Stomach (tissue), 9 donors: ENCODE data around the gene APP. TPM values are rescaled to one million over a fixed set of nuclear protein-coding genes. Genes with fewer than 3 reads are reported as not detected.

Experiments
- DNase-seq, 2 donors: peaks; one replicate each; pipeline versions ENCODE4 v3.0.0 to v3.0.0-alpha.2; 2013 to 2019
- H3K27ac ChIP-seq, 5 donors: fragments of 200-600 bp in 4 of 5; sonication (generic) in 4 of 5; one replicate each; pipeline ENCODE4 v1.5.1; 2013 to 2019; ENCODE audit warnings: mild to moderate bottlenecking in 1 of 5, moderate library complexity in 1 of 5
- H3K27me3 ChIP-seq, 3 donors: fragments of 200-600 bp; sonication (generic); one replicate each; pipeline ENCODE4 v1.5.1; 2017 to 2019; ENCODE audit warnings: mixed run types in 1 of 3
- H3K36me3 ChIP-seq, 4 donors: fragments of 200-600 bp; sonication (generic); 1 replicate in 3 of 4; 2 replicates in 1 of 4; pipeline ENCODE4 v1.5.1; 2016 to 2019
- H3K4me1 ChIP-seq, 4 donors: fragments of 200-600 bp; sonication (generic); one replicate each; pipeline ENCODE4 v1.5.1; 2016 to 2019
- H3K4me3 ChIP-seq, 4 donors: fragments of 200-600 bp; sonication (generic) in 3 of 4; one replicate each; pipeline ENCODE4 v1.5.1; 2016 to 2019; ENCODE audit warnings: mild to moderate bottlenecking in 1 of 4
- H3K9me3 ChIP-seq, 4 donors: fragments of 200-600 bp; sonication (generic); one replicate each; pipeline ENCODE4 v1.5.1; 2016 to 2019
- CTCF ChIP-seq, 7 experiments: fragments of 450-650 bp in 4 of 7; fragments of 200-600 bp in 3 of 7; sonication (generic) in 3 of 7; IDR thresholded peaks; one replicate each; pipeline ENCODE4 v1.5.1; 2016 to 2019; ENCODE audit warnings: antibody characterized with exemption in 7 of 7, control low read depth in 2 of 7, mild to moderate bottlenecking in 1 of 7
- EP300 ChIP-seq: sonication (generic); formaldehyde crosslinking; IDR thresholded peaks from one replicate; pipeline ENCODE4 v1.6.1; 2017; ENCODE audit warnings: antibody characterized with exemption
- POLR2A ChIP-seq, 4 donors: fragments of 450-650 bp; IDR thresholded peaks; one replicate each; pipeline ENCODE4 v1.6.1; 2016; ENCODE audit warnings: antibody characterized with exemption in 4 of 4, control low read depth in 2 of 4, mild to moderate bottlenecking in 1 of 4, moderate library complexity in 1 of 4
- POLR2AphosphoS5 ChIP-seq, 3 donors: sonication (generic); formaldehyde crosslinking; IDR thresholded peaks; one replicate each; pipeline ENCODE4 v1.6.1; 2016; ENCODE audit warnings: antibody characterized with exemption in 3 of 3
- WGBS, 5 donors: extraction: QIAGEN DNeasy Blood & Tissue Kit in 3 of 5; methylation state at CpG; one replicate each; pipeline versions ENCODE4 v1.1.5 to v1.1.7; 2013 to 2018; 5-methylcytosine and 5-hydroxymethylcytosine counted together
- intact Hi-C: fragments of 100-400 bp; cut with DNase I; formaldehyde crosslinking; loops from one replicate; pipeline ENCODE4 v1.15.1; 2023; ENCODE audit warnings: low total_unique reads
- polyA plus RNA-seq, 3 donors: library from polyadenylated mRNA; stranded (reverse); fragments of 200-250 nt; gene quantifications; one replicate each; pipeline ENCODE4 v1.2.3, GENCODE V29; 2013
- total RNA-seq, 5 donors: library from RNA; depleted of rRNA; stranded (reverse); fragments of >200 nt; gene quantifications; one replicate each; pipeline versions ENCODE4 v1.1.0 to v1.2.3, GENCODE V29; 2014 to 2016
- donor health status: healthy with polysubstance abuse.
- donor health status: Bipolar disorder and iron deficiency.
- donor health status: healthy.

Gene APP
- total and polyA plus RNA-seq, 8 donors, result 41.2 to 408 (median 200) TPM

GRCh38 chr21:25952306-25952705 lies 218.3 kb downstream of the APP start:
- no peaks in the 10 kb centered on the region for H3K9me3 ChIP-seq
- TF ChIP-seq EP300 (no peak), POLR2AphosphoS5 (IDR thresholded peaks at IDR 0.05) (no peak), CTCF (IDR thresholded peaks at IDR 0.05) (no peak), POLR2A (IDR thresholded peaks at IDR 0.05) (no peak)
- no peak for DNase-seq
- peaks cover 5 to 38% (median 33%) of the 10 kb centered on the region in 4 donors for H3K36me3 ChIP-seq
- H3K27me3 ChIP-seq, result no peaks in the 10 kb centered on the region
- no peak overlapping the region for H3K4me3 ChIP-seq
- peaks cover 0 to 9% (median 2%) of the 10 kb centered on the region in 4 donors for H3K4me1 ChIP-seq
- no peak overlapping the region for H3K27ac ChIP-seq
- 71 to 95% (median 85%) methylated on average over 1 of the region's 1 CpG for WGBS, 5 donors
- intact Hi-C loops, result no loop called here

- Histone ChIP-seq H3K27me3 (no peaks in the 10 kb centered on the region), H3K27ac (no peak overlapping the region), H3K4me3 (no peak overlapping the region), H3K9me3 (peaks cover 0 to 4% (median 2%) of the 10 kb centered on the region in 4 donors), H3K4me1 (peaks cover 0 to 9% (median 2%) of the 10 kb centered on the region in 4 donors), H3K36me3 (peaks cover 5 to 38% (median 34%) of the 10 kb centered on the region in 4 donors)
- intact Hi-C loops, result no loop called here
- no peak for TF ChIP-seq EP300
- no peak for TF ChIP-seq POLR2A (IDR thresholded peaks at IDR 0.05)
- TF ChIP-seq CTCF (IDR thresholded peaks at IDR 0.05), result no peak
- no peak for TF ChIP-seq POLR2AphosphoS5 (IDR thresholded peaks at IDR 0.05)
- WGBS, 5 donors, result 0% methylated on average over 1 of the region's 1 CpG
- no peak for DNase-seq
Measured at GRCh38 chr21:25949701-25950100, 220.9 kb downstream of the APP start.

GRCh38 chr21:25944672-25945213 lies 225.8 kb downstream of the APP start:
- no peaks in the 10 kb centered on the region for H3K27me3 ChIP-seq
- TF ChIP-seq EP300 (no peak), POLR2AphosphoS5 (IDR thresholded peaks at IDR 0.05) (no peak), POLR2A (IDR thresholded peaks at IDR 0.05) (no peak), CTCF (IDR thresholded peaks at IDR 0.05) (no peak)
- intact Hi-C loops, result no loop called here
- 71 to 82% (median 77%) methylated on average over 3 of the region's 3 CpGs for WGBS, 5 donors
- H3K27ac ChIP-seq, result peak overlapping the region in 1 of 5 donors; percentile 1
- no peak overlapping the region for H3K4me3 ChIP-seq
- no peak for DNase-seq
- H3K9me3 ChIP-seq, result peaks cover 0 to 4% (median 2%) of the 10 kb centered on the region in 4 donors
- peaks cover 0 to 11% (median 8%) of the 10 kb centered on the region in 4 donors for H3K36me3 ChIP-seq
- peaks cover 0 to 21% (median 9%) of the 10 kb centered on the region in 4 donors for H3K4me1 ChIP-seq

GRCh38 chr21:25944082-25944481 lies 226.5 kb downstream of the APP start:
- Histone ChIP-seq H3K4me1 (peaks cover under 1 to 24% (median 12%) of the 10 kb centered on the region in 4 donors), H3K27me3 (no peaks in the 10 kb centered on the region), H3K36me3 (peaks cover 0 to 11% (median 8%) of the 10 kb centered on the region in 4 donors), H3K9me3 (peaks cover 0 to 4% (median 2%) of the 10 kb centered on the region in 4 donors), H3K4me3 (no peak overlapping the region), H3K27ac (peak overlapping the region in 1 of 5 donors; percentile 1)
- TF ChIP-seq EP300 (no peak), POLR2AphosphoS5 (IDR thresholded peaks at IDR 0.05) (no peak), POLR2A (IDR thresholded peaks at IDR 0.05) (no peak), CTCF (IDR thresholded peaks at IDR 0.05) (no peak)
- intact Hi-C loops, result no loop called here
- peak in 1 of 2 donors; percentile 42 for DNase-seq
- WGBS, 5 donors, result 30 to 49% (median 42%) methylated on average over 7 of the region's 7 CpGs
